Stimulated activated CD4-positive, alpha-beta T cell treated with anti-CD3 and anti-CD28 coated beads, TNF-alpha, amount 100 ng/mL, for 48 hours (primary cell): ENCODE data around the gene SGCG.
"Not testable (repeated sequence)": the region's sequence is repeated elsewhere in the genome, so short reads cannot be mapped to it uniquely, and the experiment has no call there.

Experiments
- DNase-seq, 3 donors: peaks; one replicate each; pipeline ENCODE4 v3.0.0-alpha.2; 2020; ENCODE audit warnings: low read depth in 3 of 3

Gene SGCG

GRCh38 chr13:23205807-23206206 lies 25.0 kb downstream of the SGCG start:
- DNase-seq, result no peak

DNA sequence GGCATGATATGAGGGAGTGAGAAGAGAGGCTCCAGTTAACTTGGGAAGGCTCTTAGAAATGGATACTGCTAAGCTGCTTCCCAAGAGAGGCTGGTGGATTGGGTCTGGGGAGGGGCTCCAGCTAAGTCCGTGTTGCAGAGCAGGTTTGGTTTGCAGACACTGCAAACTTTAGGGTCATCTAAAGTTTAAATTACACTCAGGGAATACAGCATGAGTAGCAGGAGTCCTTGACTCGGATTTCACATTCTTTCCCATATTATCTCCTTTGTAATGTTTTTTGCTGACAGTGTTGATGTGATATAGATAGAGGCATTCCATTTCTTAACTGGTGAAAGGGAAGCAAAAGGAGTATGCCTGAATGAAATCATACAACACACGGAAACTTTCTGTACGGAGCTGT lies 31.9 kb downstream of the SGCG start:
- no peak for DNase-seq

DNA sequence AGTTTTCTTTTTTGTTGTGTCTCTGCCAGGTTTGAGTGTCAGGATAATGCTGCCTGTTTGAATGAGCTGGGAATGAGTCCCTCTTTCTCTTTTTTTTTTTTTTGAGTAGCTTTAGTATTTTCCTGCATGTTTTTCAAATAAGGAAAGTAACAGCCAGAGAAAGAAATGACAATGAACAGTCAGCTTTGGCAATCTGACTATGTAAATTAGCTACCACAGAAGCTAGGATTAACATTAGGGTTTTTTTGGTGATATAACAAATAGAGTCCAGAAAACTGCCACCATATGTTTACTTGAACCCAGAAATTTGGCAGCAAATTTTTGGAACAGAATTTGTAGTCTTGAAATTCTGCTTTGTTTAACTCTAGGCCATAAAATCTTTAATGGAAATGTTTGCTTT lies 50.5 kb downstream of the SGCG start:
- DNase-seq, result no peak

- no peak for DNase-seq
Measured at GRCh38 chr13:23235994-23236393, 55.2 kb downstream of the SGCG start.

DNA sequence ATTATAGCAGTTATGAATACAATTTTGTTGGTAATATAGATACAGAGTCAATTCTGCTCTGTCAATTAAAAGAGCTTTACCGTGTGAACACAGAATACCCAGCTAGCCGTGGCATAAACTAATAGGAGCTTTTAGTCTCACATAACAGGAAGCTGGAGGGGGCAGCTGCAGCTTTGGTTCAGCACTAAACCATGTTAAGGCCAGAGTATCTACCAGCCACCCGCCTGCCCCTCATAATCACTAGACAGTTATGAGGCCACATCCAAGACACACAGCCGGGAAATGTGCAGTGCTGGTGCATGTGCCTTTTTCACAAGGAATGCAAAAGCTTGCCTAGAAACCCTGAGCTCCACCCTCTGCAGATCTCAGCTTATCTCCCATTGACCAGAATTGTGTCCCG lies 62.3 kb downstream of the SGCG start:
- no peak for DNase-seq

GRCh38 chr13:23248410-23248809 lies 67.6 kb downstream of the SGCG start:
- not testable (repeated sequence) for DNase-seq

DNA sequence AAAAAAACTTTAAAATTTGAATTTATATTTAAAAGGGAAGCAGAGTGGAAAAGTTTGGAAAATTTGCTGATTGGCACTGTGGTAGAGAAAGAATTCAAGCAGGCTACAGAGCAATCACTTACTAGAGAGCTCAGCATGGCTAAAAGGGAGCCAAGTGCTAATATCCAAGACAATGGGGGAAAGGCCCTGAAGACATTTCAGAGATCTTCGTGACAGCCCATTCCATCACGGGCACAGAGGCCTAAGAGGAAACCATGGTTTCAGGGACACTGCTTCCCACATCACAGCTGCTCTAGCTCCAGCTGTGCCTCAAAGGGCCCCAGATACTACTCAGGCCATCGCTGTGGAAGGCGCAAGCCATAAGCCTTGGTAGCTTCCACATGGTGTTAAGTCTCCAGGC lies 73.7 kb downstream of the SGCG start:
- DNase-seq, result no peak

- DNase-seq, result no peak
Measured at GRCh38 chr13:23267571-23267970, 86.8 kb downstream of the SGCG start.

- peak in 2 of 3 donors; percentile 5 to 10 for DNase-seq
Measured at GRCh38 chr13:23268441-23268840, 87.7 kb downstream of the SGCG start.

DNA sequence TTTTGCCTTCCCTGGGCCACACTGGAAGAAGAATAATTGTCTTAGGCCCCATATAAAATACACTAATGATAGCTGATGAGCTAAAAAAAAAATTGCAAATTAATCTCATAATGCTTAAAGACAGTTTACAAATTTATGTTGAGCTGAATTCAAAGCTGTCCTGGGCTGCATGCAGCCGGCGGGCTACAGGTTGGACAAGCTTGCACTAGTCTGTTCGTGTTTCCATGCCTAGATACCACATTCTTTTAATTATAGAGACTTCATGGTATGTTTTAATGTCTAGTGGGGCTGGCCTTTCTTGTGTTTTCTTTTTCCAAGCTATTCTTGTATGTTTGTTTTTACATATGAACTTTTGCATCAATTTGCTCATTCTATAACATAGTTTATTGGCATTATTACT lies 90.6 kb downstream of the SGCG start:
- no peak for DNase-seq

- DNase-seq, result no peak
Measured at GRCh38 chr13:23273498-23273897, 92.7 kb downstream of the SGCG start.

DNA sequence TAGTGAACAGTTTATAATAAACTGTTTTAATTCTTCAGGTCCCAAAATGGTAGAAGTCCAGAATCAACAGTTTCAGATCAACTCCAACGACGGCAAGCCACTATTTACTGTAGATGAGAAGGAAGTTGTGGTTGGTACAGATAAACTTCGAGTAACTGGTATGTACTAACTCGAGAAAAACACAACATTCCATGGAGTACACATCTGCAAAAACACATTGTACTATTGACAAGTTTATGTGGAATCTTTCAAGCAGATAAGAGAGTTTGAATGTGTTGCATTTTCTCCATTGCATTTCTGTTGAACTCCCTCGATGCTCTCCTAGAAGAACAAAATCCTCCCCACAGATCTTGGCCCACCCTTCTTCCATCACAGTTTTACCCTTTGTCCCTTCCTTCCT lies 98.5 kb downstream of the SGCG start:
- DNase-seq, result no peak

DNA sequence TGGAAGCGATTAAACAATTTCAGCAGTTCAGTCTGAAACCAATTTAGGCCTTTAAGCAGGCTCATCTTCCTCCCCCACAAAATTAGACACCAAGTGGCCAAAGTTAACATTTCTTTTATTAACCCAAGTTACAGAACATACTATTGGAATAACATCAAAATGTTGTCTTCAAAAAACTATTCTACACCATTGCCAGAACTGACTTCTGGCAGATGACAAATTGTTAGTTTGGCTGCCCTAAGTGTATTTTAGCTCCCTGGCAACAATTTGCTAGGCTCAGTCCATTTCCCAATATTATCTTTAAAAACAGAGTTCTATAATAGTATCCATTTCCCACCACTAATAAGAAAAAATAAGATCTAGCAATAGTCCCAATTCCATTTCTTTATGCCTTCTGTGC lies 107.8 kb downstream of the SGCG start:
- no peak for DNase-seq

- DNase-seq, result no peak
Measured at GRCh38 chr13:23288995-23289394, 108.2 kb downstream of the SGCG start.

DNA sequence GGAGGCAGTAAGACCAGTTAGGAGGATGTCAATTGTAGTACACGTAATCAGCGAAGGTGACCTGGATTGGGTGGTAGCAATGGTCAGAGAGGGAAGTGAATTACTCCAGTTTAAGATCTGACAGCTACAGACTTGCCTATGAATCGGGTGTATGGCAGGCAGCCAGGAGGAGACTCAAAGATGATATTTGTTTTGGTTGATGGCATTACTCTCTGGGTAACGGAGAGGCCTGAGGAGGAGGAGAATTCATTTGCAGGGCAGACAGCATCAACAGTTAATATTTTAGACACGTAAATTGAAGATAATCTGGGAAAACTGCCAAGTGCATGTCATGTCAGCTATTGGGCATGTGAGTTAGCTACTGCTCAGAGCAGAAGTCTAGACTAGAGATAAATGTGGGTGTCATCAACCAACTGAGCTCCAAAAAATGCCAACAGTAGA lies 109.2 kb downstream of the SGCG start:
- no peak for DNase-seq

DNA sequence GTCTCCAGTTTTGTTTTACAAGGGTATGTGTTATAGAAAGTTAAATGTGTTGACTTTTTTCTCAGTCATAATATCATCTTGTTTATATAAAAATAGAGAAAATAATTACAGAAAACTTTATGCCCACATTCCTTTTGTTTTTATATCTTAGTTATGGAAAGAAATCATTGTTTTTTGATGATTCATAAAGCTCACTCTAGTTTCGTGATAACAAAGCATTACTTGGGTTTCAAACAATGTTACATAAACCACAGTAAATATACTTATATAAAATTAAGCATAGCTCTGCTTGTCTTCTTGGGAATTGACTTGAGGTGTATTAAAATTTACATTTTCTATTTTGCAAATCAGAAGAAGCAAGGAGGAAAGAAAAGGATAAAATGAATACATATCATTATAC lies 111.8 kb downstream of the SGCG start:
- DNase-seq, result no peak

DNA sequence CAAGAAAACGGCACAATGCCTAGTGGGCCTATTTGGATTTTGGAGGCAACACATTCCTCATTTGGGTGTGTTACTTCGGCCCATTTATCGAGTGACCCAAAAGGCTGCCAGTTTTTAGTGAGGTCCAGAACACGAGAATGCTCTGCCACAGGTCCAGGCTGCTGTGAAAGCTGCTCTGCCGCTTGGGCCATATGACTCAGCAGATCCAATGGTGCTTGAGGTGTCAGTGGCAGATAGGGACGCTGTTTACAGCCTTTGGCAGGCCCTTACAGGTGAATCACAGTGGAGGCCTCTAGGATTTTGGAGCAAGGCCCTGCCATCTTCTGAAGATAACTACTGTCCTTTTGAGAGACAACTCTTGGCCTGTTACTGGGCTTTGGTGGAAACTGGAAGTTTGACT lies 134.1 kb downstream of the SGCG start:
- DNase-seq, result not testable (repeated sequence)

DNA sequence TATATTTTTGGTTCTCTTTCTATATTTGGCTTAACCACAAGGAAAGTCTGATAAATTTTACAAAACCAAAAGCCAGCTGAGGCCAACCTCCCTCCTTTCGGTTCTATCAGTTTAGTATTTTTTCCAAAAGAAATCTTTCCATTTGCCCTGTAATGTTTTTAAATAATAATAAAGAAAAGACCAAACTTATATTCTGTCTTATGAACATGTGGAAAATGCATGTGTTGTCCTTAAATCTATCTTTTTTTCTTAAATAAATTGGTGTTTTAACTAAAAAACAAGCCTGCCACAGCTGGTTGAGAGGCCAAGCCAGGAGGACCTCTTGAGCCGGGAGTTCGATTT lies 139.1 kb downstream of the SGCG start:
- DNase-seq, result no peak

GRCh38 chr13:23320926-23321534 lies 140.3 kb downstream of the SGCG start:
- DNase-seq, result no peak

DNA sequence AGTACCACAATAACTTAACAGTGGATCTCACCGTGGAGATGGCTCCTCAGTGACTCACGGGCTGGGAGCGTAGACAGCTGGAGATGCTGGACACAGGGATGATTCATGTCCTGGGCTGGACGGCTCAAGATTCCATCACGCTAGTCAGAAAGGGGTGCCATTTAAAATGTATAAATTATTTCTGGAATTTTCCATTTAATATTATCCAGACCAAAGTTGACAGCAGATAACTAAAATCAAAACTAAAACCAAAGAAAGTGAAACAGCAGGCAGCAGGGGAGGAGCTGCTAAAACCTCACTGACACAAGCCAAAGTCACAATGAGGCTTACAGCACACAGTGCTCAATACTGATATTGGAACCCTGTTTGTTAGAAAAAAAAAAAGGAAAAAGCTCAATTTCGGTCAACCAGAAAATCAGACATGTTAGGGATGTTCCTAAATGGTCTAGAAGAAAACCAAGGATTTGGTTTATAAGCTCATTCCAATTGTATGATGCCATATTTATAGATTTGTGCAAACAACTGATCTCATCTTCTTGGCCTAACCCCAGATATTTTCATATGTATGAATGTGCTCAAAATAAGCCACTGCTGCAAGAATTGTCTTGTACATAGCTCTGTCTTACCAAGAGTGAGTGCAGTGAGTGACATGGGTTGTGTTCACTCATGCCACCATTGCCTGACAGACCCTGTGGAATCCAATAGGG lies 140.9 kb downstream of the SGCG start:
- DNase-seq, result no peak

DNA sequence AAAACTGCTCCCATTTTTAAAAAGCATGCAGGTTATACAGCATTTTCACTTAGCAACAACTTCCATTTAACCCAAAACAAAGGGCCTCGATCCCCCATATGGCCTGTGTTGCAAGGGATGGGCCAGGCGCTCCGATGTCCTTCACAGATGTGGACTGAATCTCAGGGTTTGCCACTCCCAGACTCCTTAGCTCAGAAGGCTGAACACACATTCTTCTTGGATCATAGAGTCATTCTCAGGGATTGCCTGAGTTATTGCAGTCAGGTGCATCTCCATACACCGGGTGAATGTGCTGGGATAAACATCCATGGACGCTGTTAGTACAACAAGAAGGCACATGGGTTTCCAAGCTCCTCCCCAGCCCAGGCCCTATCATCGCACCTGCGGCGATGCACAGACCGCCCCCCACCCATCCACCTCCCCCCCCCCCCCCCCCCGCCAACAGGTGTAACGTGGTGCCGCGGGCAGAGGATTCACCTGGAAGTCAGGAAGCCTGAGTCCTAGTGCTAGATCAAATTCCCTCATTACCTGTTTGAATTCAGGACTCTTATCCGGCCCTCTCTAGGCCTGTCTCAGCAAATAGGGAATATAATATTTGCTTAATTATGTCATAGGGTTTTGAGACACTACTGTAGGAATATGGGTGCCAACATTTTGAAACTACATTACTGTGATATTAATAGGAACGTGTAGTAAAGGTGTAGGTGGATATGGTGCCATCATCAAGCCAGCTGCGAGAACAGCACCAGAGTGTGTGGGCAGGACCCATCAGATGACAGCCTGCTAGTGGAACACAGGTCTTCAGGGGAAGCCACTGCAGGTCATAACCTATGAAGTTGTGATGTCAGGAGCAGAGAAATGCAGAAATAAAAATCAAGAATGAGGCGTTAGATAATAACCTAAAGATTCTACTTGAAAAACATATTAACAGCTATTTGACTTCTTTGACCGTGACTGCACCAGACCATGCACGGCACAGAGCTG lies 141.9 kb downstream of the SGCG start:
- no peak for DNase-seq

DNA sequence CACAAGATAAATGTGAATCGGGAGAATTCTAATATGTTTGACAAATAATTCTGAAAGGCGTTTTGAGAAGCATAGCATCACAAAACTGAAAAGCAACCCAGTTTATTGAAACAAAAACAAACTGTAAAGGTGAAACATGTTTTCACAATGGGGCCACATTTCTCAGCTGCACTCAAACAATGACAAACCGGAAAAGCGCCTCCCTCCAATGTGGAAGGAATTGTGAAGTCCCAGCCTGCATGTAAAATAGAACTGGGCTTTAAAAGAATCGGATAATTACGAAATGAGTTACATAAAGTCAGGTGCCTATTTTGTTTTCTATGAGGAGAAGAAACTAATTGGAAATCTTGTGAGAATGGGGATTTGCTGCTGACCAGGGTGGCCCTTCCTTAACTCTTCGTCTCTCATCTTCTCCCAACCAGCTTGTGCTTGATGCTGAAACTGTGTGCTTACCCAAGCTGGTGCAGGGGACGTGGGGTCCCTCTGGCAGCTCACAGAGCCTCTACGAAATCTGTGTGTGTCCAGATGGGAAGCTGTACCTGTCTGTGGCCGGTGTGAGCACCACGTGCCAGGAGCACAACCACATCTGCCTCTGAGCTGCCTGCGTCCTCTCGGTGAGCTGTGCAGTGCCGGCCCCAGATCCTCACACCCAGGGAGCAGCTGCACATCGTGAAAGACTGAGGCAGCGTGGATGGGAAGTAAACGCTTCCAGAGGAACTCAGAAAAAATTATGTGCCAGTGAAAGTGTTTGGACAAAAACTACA lies 143.3 kb downstream of the SGCG start:
- DNase-seq, result no peak
